GM23248 (cell line): Measurements from ENCODE around the gene ST8SIA1. TPM values are rescaled to one million over a fixed set of nuclear protein-coding genes. Genes with fewer than 3 reads are reported as not detected.

Source experiments
- DNase-seq: peaks from one replicate; pipeline ENCODE4 v3.0.0-alpha.2; 2015
- H2AFZ ChIP-seq: fragments of 200-600 bp; sonication (generic); 2 replicates; pipeline ENCODE4 v1.6.1; 2016; ENCODE audit warnings: antibody characterized with exemption
- H3F3A ChIP-seq: fragments of 200-600 bp; sonication (generic); 2 replicates; pipeline ENCODE4 v1.6.1; 2016; ENCODE audit warnings: mild to moderate bottlenecking, antibody characterized with exemption, mixed run types; ENCODE audit not compliant: insufficient read depth
- H3K27ac ChIP-seq: fragments of 200-600 bp; sonication (generic); 2 replicates; pipeline ENCODE4 v1.5.1; 2016; ENCODE audit warnings: mild to moderate bottlenecking
- H3K27me3 ChIP-seq: fragments of 200-600 bp; sonication (generic); replicated peaks from 2 replicates; pipeline ENCODE4 v1.6.1; 2016; ENCODE audit warnings: mild to moderate bottlenecking; ENCODE audit not compliant: insufficient read depth
- H3K36me3 ChIP-seq: fragments of 200-600 bp; sonication (generic); 2 replicates; pipeline ENCODE4 v1.6.1; 2016; ENCODE audit warnings: low read depth, mild to moderate bottlenecking
- H3K4me1 ChIP-seq: fragments of 200-600 bp; sonication (generic); 2 replicates; pipeline ENCODE4 v1.6.1; 2016; ENCODE audit warnings: mild to moderate bottlenecking; ENCODE audit not compliant: insufficient read depth
- H3K4me2 ChIP-seq: fragments of 200-600 bp; sonication (generic); one replicate; pipeline ENCODE4 v1.6.1; 2016; ENCODE audit warnings: mild to moderate bottlenecking; ENCODE audit not compliant: unreplicated experiment
- H3K4me3 ChIP-seq: fragments of 200-600 bp; sonication (generic); 2 replicates; pipeline ENCODE4 v1.5.1; 2016; ENCODE audit warnings: mild to moderate bottlenecking
- H3K79me2 ChIP-seq: fragments of 200-600 bp; sonication (generic); 2 replicates; pipeline ENCODE4 v1.6.1; 2016; ENCODE audit warnings: mild to moderate bottlenecking; ENCODE audit not compliant: insufficient read depth
- H3K9ac ChIP-seq: fragments of 200-600 bp; sonication (generic); 2 replicates; pipeline ENCODE4 v1.6.1; 2016; ENCODE audit warnings: mild to moderate bottlenecking
- H3K9me2 ChIP-seq: fragments of 200-600 bp; sonication (generic); 2 replicates; pipeline ENCODE4 v1.6.1; 2016; ENCODE audit warnings: mixed run types, mild to moderate bottlenecking, moderate library complexity; ENCODE audit not compliant: insufficient read depth
- H3K9me3 ChIP-seq: fragments of 200-600 bp; sonication (generic); one replicate; pipeline ENCODE4 v1.6.1; 2017; ENCODE audit warnings: low read depth
- H4K20me1 ChIP-seq: fragments of 200-600 bp; sonication (generic); 2 replicates; pipeline ENCODE4 v1.6.0; 2016; ENCODE audit not compliant: insufficient read depth
- EZH2 ChIP-seq: fragments of 200-600 bp; sonication (generic); IDR thresholded peaks from 2 replicates; pipeline ENCODE4 v1.6.1; 2018; ENCODE audit warnings: antibody characterized with exemption, mild to moderate bottlenecking; ENCODE audit not compliant: insufficient read depth, poor library complexity, severe bottlenecking
- EZH2phosphoT487 ChIP-seq: fragments of 200-600 bp; sonication (generic); IDR thresholded peaks from 2 replicates; pipeline ENCODE4 v1.6.1; 2018; ENCODE audit warnings: antibody characterized with exemption, moderate library complexity, mild to moderate bottlenecking, low read depth; ENCODE audit not compliant: insufficient read depth
- WGBS, 2 experiments: methylation state at CpG; one replicate each; pipeline ENCODE4 v1.1.6; 2015 to 2017; ENCODE audit warnings: low lambda C conversion rate in 2 of 2, low coverage in 1 of 2; ENCODE audit errors: missing lambda C conversion rate in 2 of 2; 5-methylcytosine and 5-hydroxymethylcytosine counted together
- in situ Hi-C: fragments of 300-500 bp; cut with MboI; formaldehyde crosslinking; loops from 2 replicates; pipeline ENCODE4 v1.15.0; 2020
- polyA plus RNA-seq: library from polyadenylated mRNA; unstranded; fragments of >200 nt; fragmentation: Nextera tagmentation; extraction: Ambion mirVana; gene quantifications from 2 replicates; pipeline ENCODE4 v1.2.1, GENCODE V29; 2016
- total RNA-seq: library from RNA; depleted of rRNA; stranded (reverse); fragments of >200 nt; shearing (Covaris generic); gene quantifications from 2 replicates; pipeline ENCODE4 v1.2.3, GENCODE V29; 2014

ST8SIA1 gene
- total and polyA plus RNA-seq, 2 experiments from 2014 or later = 0.15 TPM; not detected in 1

GRCh38 chr12:22282283-22282682 lies 52.2 kb downstream of the ST8SIA1 start:
- Histone ChIP-seq H3K4me2 (peak overlapping the region; percentile 91), H3K79me2 (no peaks in the 10 kb centered on the region), H3K4me1 (peaks cover 54% of the 10 kb centered on the region), H3K27me3 (no peaks in the 10 kb centered on the region), H4K20me1 (no peaks in the 10 kb centered on the region), H3K27ac (peak overlapping the region; percentile 77), H3K9me3 (no peaks in the 10 kb centered on the region), H3K4me3 (peak overlapping the region; percentile 66), H3F3A (peaks cover 35% of the 10 kb centered on the region), H3K36me3 (no peaks in the 10 kb centered on the region), H2AFZ (peak overlapping the region; percentile 44), H3K9me2 (no peaks in the 10 kb centered on the region), H3K9ac (peak overlapping the region; percentile 70)
- TF ChIP-seq EZH2phosphoT487 (no peak), EZH2 (no peak)
- DNase-seq = peak; percentile 92
- 17 to 22% methylated on average over 6 of the region's 6 CpGs for WGBS, 2 experiments
- in situ Hi-C loops = no loop called here

GRCh38 chr12:22276867-22277266 lies 57.6 kb downstream of the ST8SIA1 start:
- H3K36me3 ChIP-seq = no peaks in the 10 kb centered on the region
- in situ Hi-C loops = no loop called here
- no peak overlapping the region for H2AFZ ChIP-seq
- no peaks in the 10 kb centered on the region for H3K9me3 ChIP-seq
- peak overlapping the region; percentile 89 for H3K27ac ChIP-seq
- peaks cover 5% of the 10 kb centered on the region; the same call in 1 of the 2 replicates for H3F3A ChIP-seq
- H3K9ac ChIP-seq = no peak overlapping the region
- H3K27me3 ChIP-seq = no peaks in the 10 kb centered on the region
- H3K4me3 ChIP-seq = no peak overlapping the region
- WGBS, 2 experiments = 88 to 89% methylated on average over 3 of the region's 3 CpGs
- no peaks in the 10 kb centered on the region for H4K20me1 ChIP-seq
- no peaks in the 10 kb centered on the region for H3K9me2 ChIP-seq
- peaks cover 27% of the 10 kb centered on the region for H3K4me1 ChIP-seq
- no peak for DNase-seq
- H3K4me2 ChIP-seq = no peak overlapping the region
- TF ChIP-seq EZH2phosphoT487 = no peak
- TF ChIP-seq EZH2 = no peak
- no peaks in the 10 kb centered on the region for H3K79me2 ChIP-seq

- Histone ChIP-seq H3K9me2 (no peaks in the 10 kb centered on the region), H4K20me1 (no peaks in the 10 kb centered on the region), H3F3A (peaks cover 7% of the 10 kb centered on the region; the same call in 1 of the 2 replicates), H3K36me3 (no peaks in the 10 kb centered on the region), H3K4me2 (peak overlapping the region; percentile 72), H3K9me3 (no peaks in the 10 kb centered on the region), H3K79me2 (no peaks in the 10 kb centered on the region), H3K27me3 (no peaks in the 10 kb centered on the region), H3K4me1 (peaks cover 29% of the 10 kb centered on the region), H2AFZ (peak overlapping the region; percentile 83), H3K4me3 (peak overlapping the region; percentile 52), H3K27ac (peak overlapping the region; percentile 89), H3K9ac (peak overlapping the region; percentile 74)
- WGBS, 2 experiments = 22 to 24% methylated on average over 5 of the region's 5 CpGs
- in situ Hi-C loops = no loop called here
- TF ChIP-seq EZH2 = no peak
- TF ChIP-seq EZH2phosphoT487 = no peak
- no peak for DNase-seq
Observed at GRCh38 chr12:22276313-22276712, 58.2 kb downstream of the ST8SIA1 start.

- peak overlapping the region; percentile 83 for H2AFZ ChIP-seq
- peaks cover 32% of the 10 kb centered on the region for H3K4me1 ChIP-seq
- H3K36me3 ChIP-seq = no peaks in the 10 kb centered on the region
- no peak for TF ChIP-seq EZH2
- TF ChIP-seq EZH2phosphoT487 = no peak
- no peaks in the 10 kb centered on the region for H3K79me2 ChIP-seq
- in situ Hi-C loops = no loop called here
- no peaks in the 10 kb centered on the region for H4K20me1 ChIP-seq
- H3K4me2 ChIP-seq = peak overlapping the region; percentile 72
- peaks cover 11% of the 10 kb centered on the region; the same call in 1 of the 2 replicates for H3F3A ChIP-seq
- H3K4me3 ChIP-seq = peak overlapping the region; percentile 52
- no peaks in the 10 kb centered on the region for H3K27me3 ChIP-seq
- H3K27ac ChIP-seq = peak overlapping the region; percentile 89
- no peaks in the 10 kb centered on the region for H3K9me2 ChIP-seq
- no peaks in the 10 kb centered on the region for H3K9me3 ChIP-seq
- H3K9ac ChIP-seq = peak overlapping the region; percentile 74
- 0 to 4% methylated on average over 2 of the region's 2 CpGs for WGBS, 2 experiments
- peak; percentile 98 for DNase-seq
Observed at GRCh38 chr12:22275843-22276242, 58.7 kb downstream of the ST8SIA1 start.
